Thoracic aorta (tissue), 2 donors: ENCODE results near the gene SFMBT2. TPM values are rescaled to one million over a fixed set of nuclear protein-coding genes. Genes with fewer than 3 reads are reported as not detected.
"Not testable (repeated sequence)": the region's sequence is repeated elsewhere in the genome, so short reads cannot be mapped to it uniquely, and the experiment has no call there.

Experiments used
- ATAC-seq: fragments of 150-250 bp; one replicate; pipeline ENCODE4 v1.8.0; 2017; ENCODE audit warnings: low read depth; ENCODE audit not compliant: insufficient number of reproducible peaks, low FRiP score
- DNase-seq: peaks from one replicate; pipeline ENCODE4 v3.0.0-alpha.2; 2020; ENCODE audit warnings: low spot score
- H3K27ac ChIP-seq, 2 donors: fragments of 200-600 bp; sonication (generic); 1 replicate in 1 of 2; 2 replicates in 1 of 2; pipeline ENCODE4 v1.5.1; 2016; ENCODE audit warnings: mild to moderate bottlenecking in 2 of 2, moderate library complexity in 2 of 2
- H3K27me3 ChIP-seq: fragments of 200-600 bp; sonication (generic); replicated peaks from 2 replicates; pipeline ENCODE4 v1.6.0; 2016; ENCODE audit warnings: mild to moderate bottlenecking; ENCODE audit not compliant: insufficient read depth
- H3K36me3 ChIP-seq: fragments of 200-600 bp; sonication (generic); one replicate; pipeline ENCODE4 v1.5.1; 2016
- H3K4me1 ChIP-seq, 2 donors: fragments of 200-600 bp; sonication (generic); 1 replicate in 1 of 2; 2 replicates in 1 of 2; pipeline versions ENCODE4 v1.5.1 to v1.6.0; 2016; ENCODE audit warnings: low read depth in 2 of 2, mild to moderate bottlenecking in 1 of 2; ENCODE audit not compliant: control insufficient read depth in 1 of 2
- H3K4me3 ChIP-seq: fragments of 200-600 bp; sonication (generic); 2 replicates; pipeline ENCODE4 v1.5.1; 2016; ENCODE audit warnings: mild to moderate bottlenecking
- H3K9me3 ChIP-seq: fragments of 200-600 bp; sonication (generic); 2 replicates; pipeline ENCODE4 v1.5.1; 2016
- CTCF ChIP-seq: fragments of 200-600 bp; sonication (generic); IDR thresholded peaks from one replicate; pipeline ENCODE4 v1.5.1; 2019; ENCODE audit warnings: antibody characterized with exemption
- total RNA-seq, 2 donors: library from RNA; depleted of rRNA; stranded (reverse); fragments of >200 nt; gene quantifications; one replicate each; pipeline versions ENCODE4 v1.1.0 to v1.2.3, GENCODE V29; 2016

SFMBT2 gene
- total RNA-seq, 2 donors from 2014 or later, result 8.5 to 9.0 TPM

DNA sequence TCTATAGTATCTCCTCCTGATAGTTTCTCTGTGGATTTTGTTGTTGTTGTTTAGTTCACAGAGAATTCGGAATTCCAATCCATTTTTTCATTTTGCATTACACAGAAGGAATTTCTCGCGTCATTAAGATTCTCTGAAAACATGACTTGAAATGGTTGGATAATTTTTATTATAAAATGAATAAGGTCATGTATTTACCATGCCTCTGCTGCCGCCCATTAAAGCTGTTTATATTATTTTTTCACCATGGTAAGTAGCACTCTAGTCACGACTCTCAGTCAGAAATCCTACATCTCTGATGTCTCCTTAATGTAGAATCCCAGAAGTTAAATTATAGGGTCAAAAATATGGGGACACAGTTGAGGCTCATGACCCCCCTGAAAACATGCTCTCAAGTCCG lies 19.1 kb downstream of the SFMBT2 start:
- no peak for TF ChIP-seq CTCF
- DNase-seq, result no peak

GRCh38 chr10:7390689-7391110 lies 20.1 kb downstream of the SFMBT2 start:
- not testable (repeated sequence) for H3K9me3 ChIP-seq, H3K4me3 ChIP-seq, H3K27me3 ChIP-seq, ATAC-seq, H3K27ac ChIP-seq, H3K36me3 ChIP-seq, DNase-seq, H3K4me1 ChIP-seq

More for the DNA sequence above, 19.1 kb downstream of the SFMBT2 start:
- H3K4me3 ChIP-seq, result no peak overlapping the region
- no peak for ATAC-seq
- H3K27me3 ChIP-seq, result no peaks in the 10 kb centered on the region
- H3K36me3 ChIP-seq, result no peaks in the 10 kb centered on the region
- H3K9me3 ChIP-seq, result no peaks in the 10 kb centered on the region
- no peaks in the 10 kb centered on the region for H3K4me1 ChIP-seq
- H3K27ac ChIP-seq, result no peak overlapping the region

DNA sequence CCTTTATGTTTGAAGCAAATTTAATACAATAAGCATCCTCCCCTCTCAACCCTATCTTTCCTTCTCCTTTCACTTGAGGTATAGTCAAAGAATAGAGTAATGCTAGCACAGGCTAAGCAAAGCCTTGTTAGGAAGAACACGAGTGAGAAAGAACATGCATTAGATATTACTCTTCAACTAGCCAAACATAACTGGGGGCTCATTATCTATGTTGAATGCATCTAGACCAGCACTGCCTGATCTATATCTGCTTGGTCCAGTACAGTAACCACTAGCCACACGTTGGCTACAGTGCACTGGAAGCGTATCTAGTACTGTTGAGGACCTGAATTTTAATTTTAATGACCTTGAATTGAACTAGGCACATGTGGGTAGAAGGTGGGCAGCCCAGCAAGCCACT lies 21.0 kb downstream of the SFMBT2 start:
- H3K36me3 ChIP-seq, result no peaks in the 10 kb centered on the region
- H3K27me3 ChIP-seq, result no peaks in the 10 kb centered on the region
- no peak overlapping the region for H3K4me3 ChIP-seq
- H3K4me1 ChIP-seq, result no peaks in the 10 kb centered on the region
- no peak for DNase-seq
- no peak for TF ChIP-seq CTCF
- ATAC-seq, result no peak
- H3K27ac ChIP-seq, result no peak overlapping the region
- H3K9me3 ChIP-seq, result no peaks in the 10 kb centered on the region

DNA sequence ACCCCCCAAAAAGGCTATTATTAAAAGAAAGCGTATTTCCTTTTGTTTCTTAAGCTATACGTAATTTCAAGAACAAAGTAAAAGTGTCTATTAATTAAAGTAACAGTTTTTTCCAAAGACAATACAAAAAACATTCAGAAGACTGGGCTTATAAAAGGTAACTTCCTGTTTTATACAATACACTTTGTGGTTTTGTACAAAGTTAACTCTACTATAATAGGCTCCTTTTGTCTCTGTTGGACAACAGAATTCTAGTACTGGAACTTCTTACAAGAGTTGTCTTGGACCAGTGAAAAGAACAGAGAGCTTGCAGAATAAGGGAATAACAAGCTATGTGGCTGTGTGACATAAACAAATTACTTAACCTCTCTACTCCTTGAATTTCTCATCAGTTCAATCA lies 21.5 kb downstream of the SFMBT2 start:
- Histone ChIP-seq H3K9me3 (no peaks in the 10 kb centered on the region), H3K36me3 (no peaks in the 10 kb centered on the region), H3K27me3 (no peaks in the 10 kb centered on the region), H3K4me1 (no peaks in the 10 kb centered on the region), H3K27ac (no peak overlapping the region), H3K4me3 (no peak overlapping the region)
- DNase-seq (no peak), ATAC-seq (no peak)
- TF ChIP-seq CTCF, result no peak

GRCh38 chr10:7388602-7389001 lies 22.2 kb downstream of the SFMBT2 start:
- no peaks in the 10 kb centered on the region for H3K27me3 ChIP-seq
- no peak for ATAC-seq
- no peaks in the 10 kb centered on the region for H3K4me1 ChIP-seq
- H3K36me3 ChIP-seq, result no peaks in the 10 kb centered on the region
- H3K9me3 ChIP-seq, result no peaks in the 10 kb centered on the region
- TF ChIP-seq CTCF, result no peak
- no peak for DNase-seq
- H3K27ac ChIP-seq, result no peak overlapping the region
- no peak overlapping the region for H3K4me3 ChIP-seq

DNA sequence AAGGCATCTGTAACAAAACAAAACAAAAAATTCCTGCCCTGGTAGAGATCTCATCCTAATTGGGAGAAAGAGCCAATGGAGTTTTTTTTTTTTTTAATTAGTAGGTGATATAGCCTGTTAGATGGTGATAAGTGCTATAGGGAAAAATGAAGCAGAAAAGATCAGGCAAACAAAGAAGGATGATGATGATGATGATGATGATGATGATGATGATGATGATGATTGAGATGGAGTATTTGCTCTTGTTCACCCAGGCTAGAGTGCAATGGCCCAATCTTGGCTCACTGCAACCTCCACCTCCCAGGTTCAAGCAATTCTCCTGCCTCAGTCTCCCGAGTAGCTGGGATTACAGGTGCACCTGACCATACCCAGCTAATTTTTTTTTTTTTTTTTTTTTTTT lies 22.7 kb downstream of the SFMBT2 start:
- not testable (repeated sequence) for H3K36me3 ChIP-seq, H3K4me1 ChIP-seq, ATAC-seq, DNase-seq, H3K27ac ChIP-seq, H3K4me3 ChIP-seq, H3K27me3 ChIP-seq, H3K9me3 ChIP-seq
